ENCODE data around the gene CCL22.

Gene CCL22

GRCh38 chr16:57356547-57356946, 2.0 kb upstream of the CCL22 start:
- no peak for TF ChIP-seq REST (IDR thresholded peaks at IDR 0.05; ENCODE audit: insufficient replicate concordance, low read depth)
- TF ChIP-seq POLR2AphosphoS5 (IDR thresholded peaks at IDR 0.05; ENCODE audit: low read depth): no peak
- TF ChIP-seq GABPA (IDR thresholded peaks at IDR 0.05; ENCODE audit: low read depth): no peak
- H3K4me3 ChIP-seq (replicated peaks; ENCODE audit: insufficient read depth, low read length): no peak overlapping the region
- H3K27me3 ChIP-seq (ENCODE audit: insufficient read depth, poor library complexity, severe bottlenecking): peaks cover 5% of the 10 kb centered on the region
- H3K27ac ChIP-seq (replicated peaks): no peak overlapping the region
- DNase-seq (ENCODE audit: low read depth in 1 of 2, low spot score in 1 of 2): no peak

GRCh38 chr16:57357330-57358085, 1.1 kb upstream of the CCL22 start:
- Histone ChIP-seq H3K4me3 (replicated peaks; ENCODE audit: insufficient read depth, low read length) (no peak overlapping the region), H3K27me3 (ENCODE audit: insufficient read depth, poor library complexity, severe bottlenecking) (no peaks in the 10 kb centered on the region), H3K27ac (replicated peaks) (peak overlapping the region; percentile 61)
- TF ChIP-seq REST (IDR thresholded peaks at IDR 0.05; ENCODE audit: insufficient replicate concordance, low read depth) (no peak), CTCF (IDR thresholded peaks at IDR 0.05; ENCODE audit: insufficient read depth, low read length) (no peak), SPI1 (IDR thresholded peaks at IDR 0.05; ENCODE audit: borderline replicate concordance, low read depth) (peak; percentile 96), POLR2AphosphoS5 (IDR thresholded peaks at IDR 0.05; ENCODE audit: low read depth) (peak; percentile 25; the same call in 1 of the 2 replicates), GABPA (IDR thresholded peaks at IDR 0.05; ENCODE audit: low read depth) (no peak)
- peak in 1 of 2 experiments; percentile 83 for DNase-seq (ENCODE audit: low read depth in 1 of 2, low spot score in 1 of 2)

- DNase-seq (ENCODE audit: low read depth in 1 of 2, low spot score in 1 of 2): no peak
- TF ChIP-seq GABPA (IDR thresholded peaks at IDR 0.05; ENCODE audit: low read depth) (no peak), CTCF (IDR thresholded peaks at IDR 0.05; ENCODE audit: insufficient read depth, low read length) (no peak), REST (IDR thresholded peaks at IDR 0.05; ENCODE audit: insufficient replicate concordance, low read depth) (no peak), SPI1 (IDR thresholded peaks at IDR 0.05; ENCODE audit: borderline replicate concordance, low read depth) (no peak), POLR2AphosphoS5 (IDR thresholded peaks at IDR 0.05; ENCODE audit: low read depth) (no peak)
- Histone ChIP-seq H3K27me3 (ENCODE audit: insufficient read depth, poor library complexity, severe bottlenecking) (no peaks in the 10 kb centered on the region), H3K4me3 (replicated peaks; ENCODE audit: insufficient read depth, low read length) (no peak overlapping the region), H3K27ac (replicated peaks) (peak overlapping the region; percentile 61)
Observed at GRCh38 chr16:57358086-57358420, 530 bp upstream of the CCL22 start.
